Umbilical cord (tissue), 2 donors: ENCODE data around the gene KCNK15. TPM values are rescaled to one million over a fixed set of nuclear protein-coding genes. Genes with fewer than 3 reads are reported as not detected.

Experiments used
- DNase-seq: peaks from one replicate; pipeline ENCODE4 v3.0.0-alpha.2; 2015; ENCODE audit warnings: low spot score
- total RNA-seq: library from RNA; depleted of rRNA; stranded (reverse); fragments of >200 nt; gene quantifications from one replicate; pipeline ENCODE4 v1.2.3, GENCODE V29; 2014; ENCODE audit warnings: low replicate concordance; ENCODE audit not compliant: insufficient read depth

Gene KCNK15
- total RNA-seq, 1 donor from 2014 or later: 0.96 TPM

DNA sequence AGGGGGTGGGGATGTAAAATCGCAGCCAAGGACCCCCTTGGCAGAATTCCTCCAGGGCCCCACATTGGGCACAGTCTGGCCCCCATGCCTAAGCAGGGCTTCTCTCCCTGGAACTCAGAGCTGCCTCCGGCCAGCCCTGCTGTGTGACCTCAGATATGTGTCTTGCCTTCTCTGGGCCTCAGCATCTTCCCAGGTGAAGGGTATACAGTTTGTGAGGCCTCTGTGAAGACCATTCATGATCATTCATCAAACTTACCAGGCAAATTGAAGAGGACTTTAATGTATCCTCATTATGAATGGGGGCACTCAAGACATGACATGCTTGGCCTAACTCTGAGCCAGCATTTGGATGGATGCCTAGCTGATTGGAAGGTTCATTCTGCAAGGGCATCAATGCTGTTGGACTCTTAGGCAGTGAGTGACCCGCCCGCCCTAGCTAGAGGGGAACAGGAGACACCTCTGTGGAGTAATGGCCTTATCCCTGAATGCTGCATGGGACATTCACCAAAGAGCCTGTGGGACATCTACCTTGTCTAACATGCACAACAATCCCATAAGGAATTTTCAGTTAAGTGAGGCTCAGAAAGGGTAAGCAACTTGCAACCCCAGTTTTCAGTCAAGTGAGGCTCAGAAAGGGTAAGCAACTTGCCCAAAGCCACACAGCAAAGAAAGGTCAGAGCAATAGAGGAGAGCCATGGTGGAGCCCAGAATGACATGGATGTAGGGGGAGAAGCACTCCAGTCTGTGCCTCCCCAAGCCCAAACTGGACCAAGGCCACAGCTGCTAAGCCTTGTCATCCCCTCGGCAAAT lies 30.0 kb upstream of the KCNK15 start:
- DNase-seq: no peak

DNA sequence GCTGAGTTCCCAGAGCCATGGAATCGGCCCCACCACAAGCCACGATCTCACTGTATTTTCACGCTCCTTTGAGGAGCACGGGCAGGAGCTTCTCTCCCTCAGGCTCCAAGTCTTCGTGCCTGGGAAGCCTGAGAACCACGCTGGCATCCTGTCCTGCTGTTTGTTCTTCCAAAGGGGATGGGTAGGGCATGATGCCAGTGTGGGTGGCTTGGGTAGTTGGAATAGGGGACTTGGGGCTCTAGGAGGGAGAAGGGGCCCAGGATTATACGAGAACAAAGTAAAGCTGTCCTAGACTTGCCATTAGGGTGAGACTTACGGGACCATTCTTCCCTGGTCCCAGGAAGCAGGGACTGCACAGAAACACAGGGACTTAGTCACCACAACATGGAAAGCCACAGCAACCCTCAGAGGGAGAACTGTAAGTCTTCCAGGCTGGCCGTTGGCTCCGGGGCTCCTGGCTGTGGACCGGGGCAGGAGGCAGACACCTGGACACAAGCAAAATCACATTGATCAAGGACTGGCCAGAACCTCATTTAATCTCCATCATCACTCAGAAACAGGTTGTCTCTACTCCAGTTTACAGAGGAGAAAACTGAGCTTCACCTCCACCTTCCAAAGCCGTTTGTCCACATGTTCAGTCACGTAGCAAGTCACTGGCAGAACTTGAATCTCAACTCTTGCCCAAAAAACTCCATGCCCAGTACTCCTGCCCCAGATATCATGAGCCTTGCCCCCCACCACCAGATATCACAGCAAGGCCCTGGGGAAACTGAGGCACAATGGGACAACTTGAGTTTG lies 29.2 kb upstream of the KCNK15 start:
- no peak for DNase-seq

DNA sequence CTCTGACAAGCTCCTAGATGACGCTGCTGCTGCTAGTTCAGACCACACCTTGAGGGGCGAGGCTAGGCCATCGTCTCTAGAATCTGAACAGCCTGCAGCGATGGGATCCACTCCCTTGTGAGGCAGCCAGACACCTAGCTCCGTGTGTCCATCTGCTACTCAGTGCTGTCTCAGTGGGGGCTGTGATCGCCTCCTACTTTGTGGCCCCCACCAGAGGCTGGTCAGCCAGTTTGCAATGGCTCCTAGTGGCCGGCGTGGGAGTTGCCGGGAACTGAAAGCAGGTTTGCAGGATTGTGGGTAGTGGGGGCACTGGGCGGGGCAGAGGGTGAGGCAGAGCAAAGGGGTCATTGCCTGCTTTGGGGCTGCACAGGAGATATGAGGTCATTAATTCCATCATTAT lies 27.7 kb upstream of the KCNK15 start:
- no peak for DNase-seq

DNA sequence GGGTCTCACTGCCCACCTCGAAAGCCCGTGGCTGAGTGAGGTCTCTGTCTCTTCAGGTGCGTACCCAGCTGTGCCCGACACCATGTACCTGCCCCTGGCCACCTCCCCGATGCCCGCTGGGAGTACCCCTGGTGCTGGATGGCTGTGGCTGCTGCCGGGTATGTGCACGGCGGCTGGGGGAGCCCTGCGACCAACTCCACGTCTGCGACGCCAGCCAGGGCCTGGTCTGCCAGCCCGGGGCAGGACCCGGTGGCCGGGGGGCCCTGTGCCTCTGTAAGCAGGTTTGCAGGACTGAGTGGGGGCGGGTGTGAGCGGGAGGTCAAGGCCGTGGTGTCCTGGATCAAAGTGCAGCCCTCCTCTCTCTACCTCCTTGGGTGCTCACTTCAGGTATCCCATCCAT lies 25.8 kb upstream of the KCNK15 start:
- no peak for DNase-seq

DNA sequence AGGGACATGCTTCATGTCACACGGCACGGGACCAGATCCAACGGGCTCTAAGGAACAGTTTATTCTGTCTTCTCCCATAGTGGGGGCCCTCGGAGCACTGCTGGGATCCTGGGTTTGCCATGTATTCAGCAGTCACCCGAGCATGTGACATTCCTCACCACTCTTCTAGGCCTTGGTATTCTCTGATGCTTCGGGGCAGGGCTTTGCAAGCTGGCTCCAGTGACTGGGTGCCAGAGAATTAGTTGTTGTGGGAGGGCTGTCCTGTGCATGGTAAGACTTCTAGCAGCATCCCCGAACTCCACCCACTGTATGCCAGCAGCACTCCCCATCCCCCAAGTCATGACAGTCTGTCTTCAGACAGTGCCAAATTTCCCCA lies 25.1 kb upstream of the KCNK15 start:
- peak; percentile 67 for DNase-seq

DNA sequence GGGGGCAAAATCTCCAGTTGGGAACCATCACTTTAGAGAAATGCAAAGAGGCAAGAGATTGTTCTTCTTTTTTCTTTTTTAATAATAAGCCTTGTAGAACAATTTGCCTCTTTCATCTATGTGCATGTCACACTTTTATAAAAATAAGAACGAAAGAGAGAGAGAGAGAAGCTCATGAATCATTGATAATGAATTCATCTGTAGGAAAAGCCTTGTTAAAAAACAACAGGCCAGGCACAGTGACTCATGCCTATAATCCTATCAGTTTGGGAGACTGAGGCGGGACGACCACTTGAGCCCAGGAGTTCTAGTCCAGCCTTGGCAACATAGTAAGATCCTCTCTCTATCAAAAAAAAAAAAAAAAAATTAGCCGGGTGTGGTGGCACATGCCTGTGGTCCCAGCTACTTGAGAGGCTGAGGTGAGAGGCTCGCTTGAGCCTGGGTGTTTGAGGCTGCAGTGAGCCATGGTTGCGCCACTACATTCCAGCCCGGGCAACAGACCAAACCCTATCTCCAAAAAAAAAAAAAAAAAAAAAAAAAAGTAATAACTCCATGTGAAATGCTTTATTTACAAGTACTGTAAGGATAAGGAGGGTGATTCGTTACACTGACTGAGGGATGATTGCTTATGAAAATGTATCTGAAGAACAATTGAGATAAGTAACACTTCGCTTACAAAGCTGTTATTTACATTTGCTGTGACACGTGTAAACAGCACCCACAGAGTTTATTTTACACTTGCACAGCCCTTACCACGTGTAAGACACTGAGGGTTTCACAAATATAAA lies 24.5 kb upstream of the KCNK15 start:
- DNase-seq: peak; percentile 42

DNA sequence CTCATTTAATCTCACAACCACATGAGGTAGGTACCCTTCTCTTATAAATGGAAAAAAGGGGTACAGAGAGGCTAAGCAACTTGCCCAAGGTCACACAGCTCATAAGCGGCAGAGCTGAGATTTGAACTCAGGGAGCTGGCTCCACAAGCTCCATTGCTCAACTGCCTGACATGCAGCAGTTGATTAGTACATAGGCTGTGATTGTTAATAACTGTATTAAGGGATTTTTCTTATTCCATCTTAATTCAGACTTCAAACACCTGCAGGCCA lies 23.9 kb upstream of the KCNK15 start:
- no peak for DNase-seq

DNA sequence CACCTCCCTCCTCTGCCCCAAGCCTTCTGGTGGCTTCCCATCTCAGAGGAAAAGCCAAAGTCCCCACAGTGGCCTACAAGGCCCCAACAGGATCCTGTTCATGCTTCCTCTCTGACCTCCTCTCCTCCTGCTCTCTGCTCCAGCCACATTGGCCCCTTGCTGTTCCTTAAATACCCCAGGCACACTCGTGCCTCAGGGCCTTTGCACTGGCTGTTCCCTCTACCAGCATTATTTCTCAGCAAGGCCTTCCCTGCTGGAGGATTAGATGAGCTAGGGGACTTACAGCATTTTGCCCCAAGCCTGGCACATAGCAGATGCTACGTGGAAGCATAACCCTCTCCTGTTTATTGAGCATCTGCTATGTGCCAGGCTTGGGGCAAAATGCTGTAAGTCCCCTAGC lies 22.7 kb upstream of the KCNK15 start:
- no peak for DNase-seq

DNA sequence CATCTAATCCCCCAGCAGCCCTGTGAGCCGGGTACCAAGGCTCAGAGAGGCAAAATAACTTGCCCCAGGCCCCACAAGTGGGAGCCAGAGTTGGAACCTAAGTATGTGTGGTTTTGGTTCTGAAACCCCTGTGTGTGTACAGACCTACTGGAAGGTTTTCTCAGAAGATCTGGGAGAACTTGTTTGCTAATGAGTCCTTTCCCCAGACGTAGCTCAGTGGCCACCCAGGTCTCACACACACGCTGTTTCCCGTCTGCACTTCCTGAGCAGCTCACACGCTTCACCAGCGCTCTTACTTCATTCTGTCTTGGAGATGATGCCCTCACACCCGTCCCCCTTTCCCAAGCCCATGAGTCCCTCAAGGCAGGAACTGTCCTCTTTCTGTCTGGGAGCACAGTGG lies 22.3 kb upstream of the KCNK15 start:
- DNase-seq: no peak

DNA sequence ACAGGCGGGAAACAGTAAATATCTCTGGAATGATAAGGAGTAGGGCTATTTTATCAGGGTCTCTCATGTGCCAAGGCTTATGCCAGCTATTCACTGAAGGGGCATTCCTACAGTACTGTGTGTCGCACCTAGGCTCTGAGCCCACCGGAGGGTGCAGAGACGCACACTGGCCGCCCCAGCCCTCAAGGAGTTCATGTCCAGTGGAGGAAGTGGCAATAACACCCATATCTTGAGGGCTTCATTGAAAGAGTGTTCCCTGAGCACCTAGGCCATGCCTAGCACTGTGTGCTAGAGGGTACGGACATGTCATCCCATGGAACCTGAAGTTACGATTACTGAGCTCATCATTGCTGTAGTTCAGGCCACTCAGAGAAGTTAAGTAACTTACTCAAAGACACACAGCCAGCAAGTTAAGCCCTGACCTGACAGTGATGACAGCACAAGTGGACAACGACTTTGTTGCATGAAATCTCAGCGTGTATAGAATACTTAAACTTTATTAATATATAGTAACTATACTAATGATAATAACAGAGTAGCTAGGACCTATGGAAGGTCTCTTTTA lies 21.8 kb upstream of the KCNK15 start:
- no peak for DNase-seq

DNA sequence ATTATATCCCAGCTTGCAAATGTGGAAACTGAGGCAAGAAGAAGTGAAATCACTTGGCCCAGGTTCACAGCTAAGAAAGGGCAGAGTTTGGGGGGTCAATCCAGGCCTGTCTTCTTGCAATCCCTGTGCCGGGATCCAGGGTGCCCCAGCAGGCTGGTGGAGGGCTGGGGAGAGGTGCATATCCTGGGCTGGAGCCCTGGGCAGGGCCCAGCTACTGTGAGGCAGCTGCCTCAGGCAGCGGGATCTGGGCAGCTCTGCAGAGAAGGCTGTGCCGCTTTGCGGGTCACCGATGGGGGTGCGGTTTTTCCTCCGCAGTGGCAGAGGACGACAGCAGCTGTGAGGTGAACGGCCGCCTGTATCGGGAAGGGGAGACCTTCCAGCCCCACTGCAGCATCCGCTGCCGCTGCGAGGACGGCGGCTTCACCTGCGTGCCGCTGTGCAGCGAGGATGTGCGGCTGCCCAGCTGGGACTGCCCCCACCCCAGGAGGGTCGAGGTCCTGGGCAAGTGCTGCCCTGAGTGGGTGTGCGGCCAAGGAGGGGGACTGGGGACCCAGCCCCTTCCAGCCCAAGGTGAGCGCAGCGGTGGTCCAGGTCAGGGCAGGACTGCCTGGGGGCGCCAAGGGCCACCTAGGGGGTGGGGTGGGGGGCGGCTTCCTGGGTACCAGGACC lies 21.1 kb upstream of the KCNK15 start:
- DNase-seq: no peak

DNA sequence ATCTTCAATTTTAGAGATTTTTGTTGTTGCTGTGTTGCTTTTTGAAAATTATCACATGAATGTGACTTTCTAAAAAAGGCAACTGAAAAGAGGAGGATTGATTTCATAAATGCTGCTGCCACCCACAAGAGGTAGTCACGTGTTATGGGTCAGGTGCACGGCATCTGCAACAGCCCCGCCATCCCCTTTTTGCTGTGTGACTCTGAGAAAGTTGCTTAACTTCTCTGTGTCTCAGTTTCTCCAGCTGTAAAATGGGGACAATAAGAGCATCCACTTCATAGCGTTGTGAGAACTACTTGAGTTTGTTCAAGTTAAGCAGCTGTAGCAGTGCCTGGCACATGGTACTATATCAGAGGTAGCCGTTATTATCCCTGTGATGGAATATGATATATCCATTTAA lies 19.8 kb upstream of the KCNK15 start:
- DNase-seq: no peak

DNA sequence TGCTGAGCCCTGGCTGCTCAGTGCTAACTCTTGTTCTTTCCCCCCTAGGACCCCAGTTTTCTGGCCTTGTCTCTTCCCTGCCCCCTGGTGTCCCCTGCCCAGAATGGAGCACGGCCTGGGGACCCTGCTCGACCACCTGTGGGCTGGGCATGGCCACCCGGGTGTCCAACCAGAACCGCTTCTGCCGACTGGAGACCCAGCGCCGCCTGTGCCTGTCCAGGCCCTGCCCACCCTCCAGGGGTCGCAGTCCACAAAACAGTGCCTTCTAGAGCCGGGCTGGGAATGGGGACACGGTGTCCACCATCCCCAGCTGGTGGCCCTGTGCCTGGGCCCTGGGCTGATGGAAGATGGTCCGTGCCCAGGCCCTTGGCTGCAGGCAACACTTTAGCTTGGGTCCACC lies 18.6 kb upstream of the KCNK15 start:
- no peak for DNase-seq

DNA sequence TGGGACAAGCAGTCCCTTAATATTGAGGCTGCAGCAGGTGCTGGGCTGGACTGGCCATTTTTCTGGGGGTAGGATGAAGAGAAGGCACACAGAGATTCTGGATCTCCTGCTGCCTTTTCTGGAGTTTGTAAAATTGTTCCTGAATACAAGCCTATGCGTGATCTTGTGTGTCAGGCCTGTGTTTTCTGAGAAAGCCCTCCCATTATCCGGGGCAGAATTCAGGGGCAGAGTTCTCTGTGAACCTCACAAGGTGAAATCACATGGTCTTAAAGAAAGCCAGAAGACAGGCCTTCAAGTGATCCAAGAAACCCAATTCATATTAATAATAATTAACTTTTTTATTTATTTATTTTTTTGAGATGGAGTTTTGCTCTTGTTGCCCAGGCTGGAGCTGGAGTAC lies 18.0 kb upstream of the KCNK15 start:
- DNase-seq: no peak

DNA sequence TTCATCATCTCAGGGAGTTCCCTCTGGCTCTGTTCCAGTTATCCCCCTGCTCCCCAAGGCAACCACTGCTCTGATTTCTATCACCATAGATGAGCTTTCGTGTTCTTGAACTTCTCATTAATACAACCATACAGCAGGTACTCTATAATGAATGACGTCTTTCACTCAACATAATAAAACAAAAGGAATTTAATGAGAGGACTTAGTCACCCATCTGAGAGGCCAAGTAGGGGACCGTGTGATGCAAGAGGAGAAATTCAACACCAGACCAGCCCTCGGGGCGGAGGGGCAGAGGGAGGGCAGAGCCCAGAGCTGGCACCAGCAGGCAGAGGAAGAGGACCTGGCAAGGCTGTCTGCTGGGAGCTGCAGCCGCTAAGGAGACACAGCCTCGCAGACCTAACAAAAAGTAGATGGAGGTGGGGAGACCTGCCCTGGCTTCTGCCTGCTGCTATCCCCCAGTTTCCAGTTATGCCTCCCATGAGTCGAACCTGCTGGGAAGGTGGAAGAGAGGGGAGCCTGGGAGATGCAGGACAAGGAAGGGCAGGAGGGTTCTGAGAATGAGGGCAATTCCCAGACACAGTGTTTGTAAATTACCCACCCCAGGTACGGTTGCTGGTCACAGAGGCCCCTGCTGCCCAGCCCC lies 16.7 kb upstream of the KCNK15 start:
- peak; percentile 59 for DNase-seq

DNA sequence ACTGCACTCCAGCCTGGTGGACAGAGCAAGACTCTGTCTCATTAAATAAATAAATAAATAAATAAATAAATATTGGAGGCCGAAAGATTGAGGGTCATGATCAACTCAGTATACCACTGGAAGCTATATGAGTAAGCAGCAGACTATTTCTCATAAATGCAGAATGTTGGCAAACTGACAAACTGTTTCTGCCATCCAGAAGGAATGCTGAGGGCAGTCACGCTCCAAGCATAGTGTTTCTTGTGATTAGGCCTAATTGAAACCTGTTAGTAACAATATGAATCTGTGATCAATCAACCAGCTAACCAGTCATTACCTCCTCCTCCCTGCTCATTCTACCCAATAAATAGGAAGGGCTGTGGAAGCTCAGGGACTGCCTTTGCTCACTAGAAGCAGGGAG lies 15.2 kb upstream of the KCNK15 start:
- peak; percentile 62 for DNase-seq

DNA sequence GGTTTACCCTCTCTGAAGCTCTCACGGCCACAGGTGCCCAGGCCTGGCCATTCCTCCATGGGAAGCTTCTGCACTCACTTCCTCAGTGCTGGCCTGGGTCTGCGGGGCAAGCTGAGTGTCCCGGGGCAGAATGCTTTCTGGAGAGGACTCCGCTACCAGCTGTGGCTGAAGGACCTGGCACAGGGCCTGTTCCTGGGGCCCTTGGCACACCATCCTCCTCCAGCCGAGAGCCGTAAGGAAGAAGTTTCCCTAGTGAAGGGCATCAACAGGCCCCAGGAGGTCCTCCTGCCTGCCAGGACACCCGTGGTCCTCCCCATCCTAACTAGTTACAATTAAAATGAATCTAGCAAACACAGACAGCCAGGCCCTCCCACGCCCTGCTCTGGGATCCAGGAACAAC lies 14.0 kb upstream of the KCNK15 start:
- DNase-seq: no peak

DNA sequence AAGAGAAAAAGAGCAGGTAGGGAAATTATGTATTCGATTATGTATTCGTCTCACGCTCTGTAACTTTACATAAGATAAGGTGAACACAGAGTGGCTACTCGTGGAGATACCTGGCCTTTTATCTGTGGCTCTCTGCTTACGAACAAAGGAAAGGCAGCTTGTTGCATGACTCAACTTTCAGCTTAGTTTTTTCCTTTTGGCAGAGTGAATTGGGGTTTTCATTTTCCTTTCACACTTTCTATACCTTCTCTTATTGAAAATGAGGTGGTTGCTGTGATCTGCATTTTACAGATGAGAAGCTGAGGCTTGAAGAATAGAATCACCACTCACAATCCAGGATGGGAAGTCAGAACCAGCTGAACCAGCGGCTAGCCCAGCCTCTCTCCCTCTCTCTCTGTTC lies 13.3 kb upstream of the KCNK15 start:
- DNase-seq: no peak

DNA sequence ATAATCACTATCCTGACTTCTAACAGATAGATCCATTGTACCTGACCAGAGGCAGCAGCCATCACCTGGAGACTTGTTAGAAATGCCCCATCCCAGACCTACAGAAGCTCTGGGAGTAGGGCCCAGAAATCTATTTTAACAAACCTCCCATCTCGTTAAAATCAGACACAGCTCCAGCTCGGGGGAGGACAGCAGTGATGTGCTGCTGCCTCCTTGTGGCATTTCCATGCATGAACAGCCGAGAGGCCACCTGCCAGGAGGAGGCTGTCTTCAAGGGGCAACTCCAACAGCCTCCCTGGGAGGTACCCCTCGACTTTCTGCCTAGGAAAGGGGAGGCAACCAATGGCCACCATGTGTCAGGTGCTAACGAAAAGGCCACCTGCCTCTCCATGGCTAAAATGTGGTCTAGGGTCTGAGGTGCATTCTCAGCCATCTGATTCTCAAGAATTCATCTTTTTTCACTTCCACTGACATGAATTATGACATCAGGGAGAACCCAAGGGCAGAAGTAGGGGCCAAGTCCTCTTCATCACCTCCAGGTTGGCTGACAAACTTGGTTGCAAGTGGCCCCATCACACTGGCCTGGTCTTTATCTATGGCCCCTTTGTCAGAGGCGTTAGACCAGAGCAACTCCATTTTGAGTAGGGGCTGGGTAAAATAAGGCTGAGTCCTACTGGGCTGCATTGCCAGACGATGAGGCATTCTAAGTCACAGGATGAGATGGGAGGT lies 12.2 kb upstream of the KCNK15 start:
- DNase-seq: peak; percentile 66

DNA sequence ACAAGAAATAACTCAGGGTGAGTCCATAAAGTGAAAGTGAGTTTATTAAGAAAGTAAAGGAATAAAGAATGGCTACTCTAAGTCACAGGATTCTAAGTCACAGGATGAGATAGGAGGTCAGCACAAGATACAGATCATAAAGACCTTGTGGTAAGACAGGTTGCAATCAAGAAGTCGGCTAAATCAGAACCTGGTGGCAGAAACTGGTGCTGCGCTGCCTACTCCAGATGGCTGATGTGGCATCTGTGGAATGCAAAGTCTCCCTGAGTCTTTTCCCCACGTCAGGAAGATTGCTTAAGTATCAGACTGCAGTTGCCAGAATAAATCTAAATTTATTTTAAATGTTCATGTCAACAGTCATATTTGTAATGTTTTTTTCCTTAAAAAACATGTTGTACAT lies 10.7 kb upstream of the KCNK15 start:
- DNase-seq: peak; percentile 63

DNA sequence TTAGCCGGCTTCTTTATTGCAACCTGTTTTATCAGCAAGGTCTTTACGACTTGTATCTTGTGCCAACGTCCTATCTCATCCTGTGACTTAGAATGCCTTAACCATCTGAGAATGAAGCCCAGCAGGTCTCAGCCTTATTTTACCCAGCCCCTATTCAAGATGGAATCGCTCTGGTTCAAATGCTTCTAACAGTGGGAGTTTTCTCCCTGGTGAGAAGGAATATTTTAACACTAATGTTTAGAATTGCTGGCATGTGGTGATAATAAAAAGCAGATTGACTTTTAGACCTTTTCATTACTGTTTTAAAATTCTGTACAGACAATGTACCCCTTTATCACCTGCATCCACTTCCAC lies 9.9 kb upstream of the KCNK15 start:
- no peak for DNase-seq
